SK-N-SH (cell line): ENCODE measurements around the gene GTF2E1. TPM values are rescaled to one million over a fixed set of nuclear protein-coding genes. Genes with fewer than 3 reads are reported as not detected.

Source experiments
- CTCF ChIA-PET: fragments of 300-600, 350-600 bp; formaldehyde crosslinking; extraction: SDS; loops from one replicate; lab custom pipeline; 2021; lab: Yijun Ruan, JAX
- POLR2A ChIA-PET: fragments of 350-600 bp; sonication (Branson Sonifier 250); formaldehyde crosslinking; extraction: SDS; loops from one replicate; lab custom pipeline; 2020; ENCODE audit warnings: antibody characterized with exemption, inconsistent platforms; lab: Yijun Ruan, JAX
- DNase-seq: peaks from one replicate; pipeline ENCODE4 v3.0.0; 2012
- H2AFZ ChIP-seq: fragments of 200-600 bp; sonication (generic); 2 replicates; pipeline ENCODE4 v1.8.1; 2016; ENCODE audit warnings: antibody characterized with exemption, mild to moderate bottlenecking, low read depth
- H3F3A ChIP-seq: fragments of 200-600 bp; sonication (generic); replicated peaks from 2 replicates; pipeline ENCODE3; 2016; ENCODE audit warnings: antibody characterized with exemption, mild to moderate bottlenecking; ENCODE audit not compliant: insufficient read depth
- H3K27ac ChIP-seq, 2 experiments: fragments of 200-500 bp in 1 of 2; fragments of 200-600 bp in 1 of 2; sonication (Bioruptor generic) in 1 of 2; sonication (generic), shearing (Covaris generic) in 1 of 2; 2 replicates each; pipeline versions ENCODE4 v1.5.1 to v1.6.1; 2014 to 2016; ENCODE audit warnings: low read depth in 2 of 2, inconsistent platforms in 1 of 2, low read length in 1 of 2, mild to moderate bottlenecking in 1 of 2, mixed read lengths in 1 of 2
- H3K27me3 ChIP-seq: fragments of 200-600 bp; sonication (generic), shearing (Covaris generic); 2 replicates; pipeline ENCODE4 v1.6.1; 2016; ENCODE audit warnings: mixed run types; ENCODE audit not compliant: insufficient read depth
- H3K36me3 ChIP-seq, 2 experiments: fragments of 200-500 bp in 1 of 2; fragments of 200-600 bp in 1 of 2; sonication (Bioruptor generic) in 1 of 2; sonication (generic) in 1 of 2; replicated peaks in 1 of 2; 2 replicates each; pipeline versions ENCODE3 to v1.5.1; 2014 to 2016; ENCODE audit warnings: low read length in 1 of 2, mild to moderate bottlenecking in 1 of 2; ENCODE audit not compliant: insufficient read depth in 2 of 2, control insufficient read depth in 1 of 2
- H3K4me1 ChIP-seq, 2 experiments: fragments of 200-500 bp in 1 of 2; fragments of 200-600 bp in 1 of 2; sonication (Bioruptor generic) in 1 of 2; sonication (generic), shearing (Covaris generic) in 1 of 2; 2 replicates each; pipeline versions ENCODE4 v1.5.1 to v1.6.1; 2014 to 2016; ENCODE audit warnings: low read depth in 1 of 2, low read length in 1 of 2, mixed run types in 1 of 2; ENCODE audit not compliant: insufficient read depth in 2 of 2, control insufficient read depth in 1 of 2
- H3K4me2 ChIP-seq: fragments of 200-600 bp; sonication (generic), shearing (Covaris generic); 2 replicates; pipeline ENCODE4 v1.6.1; 2017; ENCODE audit warnings: mixed run types
- H3K4me3 ChIP-seq, 2 experiments: fragments of 200-500 bp in 1 of 2; fragments of 200-600 bp in 1 of 2; sonication (Bioruptor generic) in 1 of 2; sonication (generic), shearing (Covaris generic) in 1 of 2; 2 replicates each; pipeline versions ENCODE4 v1.5.1 to v1.8.1; 2014 to 2016; ENCODE audit warnings: low read depth in 2 of 2, inconsistent platforms in 1 of 2, low read length in 1 of 2, mild to moderate bottlenecking in 1 of 2, mixed read lengths in 1 of 2, moderate library complexity in 1 of 2
- H3K79me2 ChIP-seq: fragments of 200-600 bp; sonication (generic); 2 replicates; pipeline ENCODE4 v1.8.1; 2017; ENCODE audit warnings: mild to moderate bottlenecking; ENCODE audit not compliant: insufficient read depth
- H3K9ac ChIP-seq: fragments of 200-600 bp; sonication (generic); 2 replicates; pipeline ENCODE4 v1.6.1; 2017; ENCODE audit warnings: mixed run types
- H3K9me2 ChIP-seq: fragments of 200-600 bp; sonication (generic); 2 replicates; pipeline ENCODE4 v1.6.1; 2017; ENCODE audit warnings: mixed run types
- H3K9me3 ChIP-seq: fragments of 200-600 bp; sonication (generic); 2 replicates; pipeline ENCODE4 v1.6.1; 2017; ENCODE audit warnings: mixed run types, mild to moderate bottlenecking, moderate library complexity
- H4K20me1 ChIP-seq: fragments of 200-600 bp; sonication (generic); 2 replicates; pipeline ENCODE4 v1.6.1; 2017; ENCODE audit warnings: mild to moderate bottlenecking, mixed run types; ENCODE audit not compliant: insufficient read depth
- CTCF ChIP-seq: fragments of 200-600 bp; sonication (generic); IDR thresholded peaks from 2 replicates; pipeline ENCODE4 v1.6.1; 2017; ENCODE audit warnings: antibody characterized with exemption, mild to moderate bottlenecking, moderate library complexity
- FOXJ3 ChIP-seq: sonication (generic); formaldehyde crosslinking; IDR thresholded peaks from 2 replicates; pipeline ENCODE4 v1.5.1; 2020; ENCODE audit warnings: mild to moderate bottlenecking, missing genetic modification reagents
- GATA2 ChIP-seq: sonication (generic); formaldehyde crosslinking; IDR thresholded peaks from 2 replicates; pipeline ENCODE4 v1.5.0; 2020; ENCODE audit warnings: mild to moderate bottlenecking, missing genetic modification reagents
- IRF3 ChIP-seq: fragments of 150-350 bp; IDR thresholded peaks from 2 replicates; pipeline ENCODE4 v1.6.1; 2016; ENCODE audit warnings: mild to moderate bottlenecking, low read depth, low read length
- MEF2A ChIP-seq: IDR thresholded peaks from 2 replicates; pipeline ENCODE4 v1.4.0; 2012; ENCODE audit warnings: low read depth, borderline replicate concordance
- MXI1 ChIP-seq: IDR thresholded peaks from 2 replicates; pipeline ENCODE4 v1.6.1; 2012; ENCODE audit warnings: mild to moderate bottlenecking, low read depth, low read length, improper control_type of control experiment
- NRF1 ChIP-seq: IDR thresholded peaks from 2 replicates; pipeline ENCODE4 v1.6.1; 2012; ENCODE audit warnings: low read depth, mild to moderate bottlenecking, low read length
- PBX3 ChIP-seq: IDR thresholded peaks from 2 replicates; pipeline ENCODE4; 2012
- POLR2AphosphoS5 ChIP-seq: IDR thresholded peaks from 2 replicates; pipeline ENCODE4 v1.6.1; 2012; ENCODE audit warnings: low read depth, low read length
- RCOR1 ChIP-seq: fragments of 150-350 bp; IDR thresholded peaks from 2 replicates; pipeline ENCODE4 v1.6.1; 2017; ENCODE audit warnings: antibody characterized with exemption, low read length
- TAF1 ChIP-seq: IDR thresholded peaks from 2 replicates; pipeline ENCODE4 v1.6.1; 2012; ENCODE audit warnings: low read depth, mild to moderate bottlenecking, low read length, moderate library complexity, borderline replicate concordance
- TEAD4 ChIP-seq: IDR thresholded peaks from 2 replicates; pipeline ENCODE4 v1.4.0; 2012; ENCODE audit warnings: mild to moderate bottlenecking, borderline replicate concordance; ENCODE audit not compliant: insufficient read depth
- ZBTB33 ChIP-seq: IDR thresholded peaks from 2 replicates; pipeline ENCODE4 v1.4.0; 2012; ENCODE audit warnings: low read depth, borderline replicate concordance
- WGBS: methylation state at CpG from one replicate; pipeline ENCODE4 v1.1.6; 2017; ENCODE audit warnings: low lambda C conversion rate; 5-methylcytosine and 5-hydroxymethylcytosine counted together
- polyA plus RNA-seq, 3 experiments: library from polyadenylated mRNA; depleted of rRNA; stranded (reverse); fragments of >200 nt; gene quantifications; 2 replicates each; pipeline ENCODE4 v1.2.3, GENCODE V29; 2012

The GTF2E1 gene
- polyA plus RNA-seq, 1 of the 3 experiments (the other 2 are of a cell fraction): 5.7 TPM

GRCh38 chr3:120828796-120829195, 86.3 kb downstream of the GTF2E1 start:
- no peaks in the 10 kb centered on the region for H3K36me3 ChIP-seq
- no peak overlapping the region for H2AFZ ChIP-seq
- H3K4me3 ChIP-seq: no peak overlapping the region
- H3K4me2 ChIP-seq: no peak overlapping the region
- H3K79me2 ChIP-seq: no peaks in the 10 kb centered on the region
- POLR2A ChIA-PET: no interaction called here
- CTCF ChIA-PET: interaction anchor here (1.0 to 1.7 kb wide), 4 partner anchors 10 to 584 kb away, joined by 3 to 6 read pairs (median 4); no protein-coding TSS in a partner anchor
- 24% methylated on average over 1 of the region's 1 CpG for WGBS
- H3F3A ChIP-seq: no peaks in the 10 kb centered on the region
- no peaks in the 10 kb centered on the region; the same call in 1 of the 2 replicates for H3K27me3 ChIP-seq
- TF ChIP-seq POLR2AphosphoS5 (no peak), MEF2A (no peak), CTCF (no peak), FOXJ3 (CRISPR knock-in tag) (no peak), TAF1 (no peak), RCOR1 (no peak), IRF3 (no peak), NRF1 (no peak)
- TF ChIP-seq, all 33 proteins: peak for 0
- no peaks in the 10 kb centered on the region for H4K20me1 ChIP-seq
- no peak overlapping the region for H3K9ac ChIP-seq
- H3K9me2 ChIP-seq: no peaks in the 10 kb centered on the region
- H3K9me3 ChIP-seq: no peaks in the 10 kb centered on the region
- no peak overlapping the region for H3K27ac ChIP-seq
- no peak for DNase-seq
- H3K4me1 ChIP-seq: no peaks in the 10 kb centered on the region

- TF ChIP-seq PBX3 (no peak), TEAD4 (no peak), NRF1 (no peak), ZBTB33 (no peak), MXI1 (no peak), POLR2AphosphoS5 (no peak), GATA2 (no peak), IRF3 (no peak)
- H3K4me1 ChIP-seq: no peaks in the 10 kb centered on the region
- no peaks in the 10 kb centered on the region for H3F3A ChIP-seq
- H3K36me3 ChIP-seq: no peaks in the 10 kb centered on the region
- WGBS: 67% methylated on average over 4 of the region's 4 CpGs
- no peak for DNase-seq
- ChIA-PET POLR2A (no interaction called here), CTCF (interaction anchor here (1.3 kb wide), 1 partner anchor 11 kb away, joined by 3 read pairs; no protein-coding TSS in a partner anchor)
- no peaks in the 10 kb centered on the region for H3K27me3 ChIP-seq
- no peak overlapping the region for H3K27ac ChIP-seq
- no peaks in the 10 kb centered on the region for H3K9me2 ChIP-seq
- no peak overlapping the region for H3K4me3 ChIP-seq
- no peaks in the 10 kb centered on the region for H3K79me2 ChIP-seq
- no peak overlapping the region for H3K4me2 ChIP-seq
- no peak overlapping the region for H3K9ac ChIP-seq
- H2AFZ ChIP-seq: no peak overlapping the region
- no peaks in the 10 kb centered on the region for H4K20me1 ChIP-seq
- no peaks in the 10 kb centered on the region for H3K9me3 ChIP-seq
Observed at GRCh38 chr3:120831066-120831465, 88.5 kb downstream of the GTF2E1 start.
